DND-41 (cell line): ENCODE measurements around the gene EHBP1.

ENCODE experiments used
- EZH2 ChIP-seq: IDR thresholded peaks from 3 replicates; pipeline ENCODE4 v1.6.1; 2012; ENCODE audit warnings: borderline replicate concordance, low read depth, mild to moderate bottlenecking, moderate library complexity, low read length, inconsistent platforms; ENCODE audit not compliant: severe bottlenecking
- TF ChIP-seq, protein P1 (sequence below): IDR thresholded peaks from 2 replicates; pipeline ENCODE4 v1.5.1; 2012; ENCODE audit warnings: borderline replicate concordance, low read length, moderate library complexity, mild to moderate bottlenecking; ENCODE audit not compliant: poor library complexity, severe bottlenecking; ENCODE audit errors: extremely low read depth

DNA sequence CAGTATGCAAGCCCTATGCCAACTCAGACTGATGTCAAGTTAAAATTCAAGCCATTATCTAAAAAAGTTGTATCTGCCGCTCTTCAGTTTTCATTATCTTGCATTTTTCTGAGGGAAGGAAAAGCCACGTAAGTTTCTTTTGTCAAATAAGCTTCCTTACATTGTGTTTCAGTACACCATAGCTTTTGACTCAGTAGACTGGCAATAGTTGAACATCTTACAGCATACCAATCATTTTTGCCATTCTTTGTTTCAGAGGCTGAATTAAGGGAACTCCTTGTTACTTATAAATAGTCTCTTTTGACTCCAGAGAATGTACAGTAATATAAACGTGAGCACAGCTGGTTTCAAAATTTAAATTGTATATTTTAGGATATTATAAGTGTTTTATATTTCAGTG, 120.6 kb downstream of the EHBP1 start:
- TF ChIP-seq, protein P1, sequence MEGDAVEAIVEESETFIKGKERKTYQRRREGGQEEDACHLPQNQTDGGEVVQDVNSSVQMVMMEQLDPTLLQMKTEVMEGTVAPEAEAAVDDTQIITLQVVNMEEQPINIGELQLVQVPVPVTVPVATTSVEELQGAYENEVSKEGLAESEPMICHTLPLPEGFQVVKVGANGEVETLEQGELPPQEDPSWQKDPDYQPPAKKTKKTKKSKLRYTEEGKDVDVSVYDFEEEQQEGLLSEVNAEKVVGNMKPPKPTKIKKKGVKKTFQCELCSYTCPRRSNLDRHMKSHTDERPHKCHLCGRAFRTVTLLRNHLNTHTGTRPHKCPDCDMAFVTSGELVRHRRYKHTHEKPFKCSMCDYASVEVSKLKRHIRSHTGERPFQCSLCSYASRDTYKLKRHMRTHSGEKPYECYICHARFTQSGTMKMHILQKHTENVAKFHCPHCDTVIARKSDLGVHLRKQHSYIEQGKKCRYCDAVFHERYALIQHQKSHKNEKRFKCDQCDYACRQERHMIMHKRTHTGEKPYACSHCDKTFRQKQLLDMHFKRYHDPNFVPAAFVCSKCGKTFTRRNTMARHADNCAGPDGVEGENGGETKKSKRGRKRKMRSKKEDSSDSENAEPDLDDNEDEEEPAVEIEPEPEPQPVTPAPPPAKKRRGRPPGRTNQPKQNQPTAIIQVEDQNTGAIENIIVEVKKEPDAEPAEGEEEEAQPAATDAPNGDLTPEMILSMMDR, result no peak
- no peak for TF ChIP-seq EZH2
